Activated naive CD8-positive, alpha-beta T cell treated with anti-CD3 and anti-CD28 coated beads, Interleukin-2, amount 50 U/mL, for 16 hours (primary cell): ENCODE measurements around the gene ADCK2.
"Not testable (repeated sequence)": the region's sequence is repeated elsewhere in the genome, so short reads cannot be mapped to it uniquely, and the experiment has no call there.

Experiments used
- DNase-seq: peaks from one replicate; pipeline ENCODE4 v3.0.0-alpha.2; 2020; ENCODE audit warnings: low read depth, low spot score

Gene ADCK2

DNA sequence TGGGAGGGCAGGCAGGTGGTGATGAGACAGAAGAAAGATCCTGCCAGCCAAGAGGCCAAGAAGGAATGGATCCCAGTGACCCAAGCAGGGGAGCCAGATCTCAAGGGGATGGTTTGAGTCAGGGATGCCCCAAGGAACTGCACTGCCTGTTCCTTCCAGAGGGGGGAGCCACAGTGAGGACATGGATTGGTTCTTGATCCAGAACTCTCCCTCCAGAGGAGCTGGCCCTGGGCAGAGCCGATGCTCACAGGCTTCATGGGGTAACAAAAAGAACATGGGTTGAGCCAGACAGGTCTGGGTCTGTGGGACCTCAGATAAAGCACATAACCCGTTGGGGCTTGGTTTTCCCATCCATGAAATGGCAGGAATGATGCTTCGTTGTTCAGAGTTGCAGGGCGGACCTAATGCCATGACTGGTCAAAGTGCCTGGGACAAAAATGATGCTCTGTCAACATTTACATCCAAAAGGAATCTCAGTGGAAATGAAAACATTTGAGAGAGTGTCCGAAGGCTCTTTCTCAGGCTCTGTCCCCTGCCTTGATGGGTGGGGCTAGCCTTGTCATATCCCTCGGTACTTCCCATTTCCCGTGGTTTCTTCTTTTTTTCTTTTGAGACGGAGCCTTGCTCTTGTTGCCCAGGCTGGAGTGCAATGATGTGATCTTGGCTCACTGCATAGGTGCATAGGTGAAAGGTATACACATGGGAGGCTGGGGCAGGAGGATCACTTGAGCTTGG is 27.4 kb upstream of the ADCK2 start:
- no peak for DNase-seq

DNA sequence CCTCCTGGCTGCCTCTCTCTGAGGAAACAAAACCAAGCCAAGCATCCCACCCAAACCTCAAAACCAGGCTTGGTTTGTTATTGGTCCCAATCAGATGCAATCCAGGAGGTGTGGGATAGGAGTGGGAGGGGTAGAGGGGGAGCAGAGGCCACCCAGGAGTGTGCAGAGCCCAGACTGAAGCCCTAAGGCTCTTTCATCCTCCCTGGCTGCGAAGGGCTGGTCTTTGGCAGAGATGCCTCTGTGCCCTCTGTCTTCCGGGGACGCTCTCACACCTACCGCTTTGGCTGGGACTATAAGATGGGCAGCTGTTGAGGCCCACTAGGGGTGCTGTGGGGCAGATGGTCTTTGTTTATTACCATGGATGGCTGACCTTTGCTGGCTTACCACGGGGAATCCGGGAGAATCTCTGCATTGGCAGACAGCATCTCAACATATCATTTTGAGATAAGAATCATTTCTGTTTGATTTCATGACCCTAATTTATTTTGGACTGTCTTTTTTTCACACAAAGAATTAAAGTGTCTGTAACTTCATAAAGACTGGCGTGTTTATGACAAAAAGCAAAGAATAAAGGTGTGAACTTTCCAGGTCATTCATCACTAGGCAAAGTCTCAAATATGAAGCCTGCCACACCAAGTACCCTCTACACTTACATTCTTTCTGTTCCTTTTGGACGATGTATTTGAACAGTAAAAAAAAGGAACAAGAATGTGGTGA is 25.7 kb upstream of the ADCK2 start:
- DNase-seq: no peak

DNA sequence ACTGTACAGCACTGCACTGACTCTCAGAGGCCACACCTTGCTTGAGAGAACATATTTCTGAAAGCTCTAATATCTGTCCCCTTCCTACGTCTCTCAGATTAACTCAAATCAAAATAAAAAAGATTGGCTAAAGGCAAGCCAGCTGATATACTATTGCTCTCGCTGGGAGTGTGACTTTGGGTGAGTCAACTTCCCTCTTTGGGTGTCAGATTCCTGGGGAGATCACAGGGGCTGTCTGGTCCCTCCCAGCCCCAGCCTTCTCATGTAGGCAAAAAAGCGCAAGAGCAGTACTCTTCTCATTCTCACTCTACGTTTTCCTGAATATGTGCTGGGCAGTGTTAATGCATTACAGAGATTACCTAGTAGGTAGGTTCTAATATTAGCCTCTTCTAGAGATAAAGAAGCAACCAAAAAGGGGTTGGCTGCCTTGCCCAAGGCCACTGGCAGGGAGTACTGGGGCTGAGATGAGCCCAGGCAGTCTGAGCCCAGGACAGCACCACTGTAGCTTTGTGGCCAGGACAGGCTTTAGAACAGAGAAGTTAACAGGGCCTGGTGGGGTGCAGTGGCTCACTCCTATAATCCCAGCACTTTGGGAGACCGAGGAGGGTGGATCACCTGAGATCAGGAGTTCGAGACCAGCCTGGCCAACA is 23.1 kb upstream of the ADCK2 start:
- DNase-seq: no peak

DNA sequence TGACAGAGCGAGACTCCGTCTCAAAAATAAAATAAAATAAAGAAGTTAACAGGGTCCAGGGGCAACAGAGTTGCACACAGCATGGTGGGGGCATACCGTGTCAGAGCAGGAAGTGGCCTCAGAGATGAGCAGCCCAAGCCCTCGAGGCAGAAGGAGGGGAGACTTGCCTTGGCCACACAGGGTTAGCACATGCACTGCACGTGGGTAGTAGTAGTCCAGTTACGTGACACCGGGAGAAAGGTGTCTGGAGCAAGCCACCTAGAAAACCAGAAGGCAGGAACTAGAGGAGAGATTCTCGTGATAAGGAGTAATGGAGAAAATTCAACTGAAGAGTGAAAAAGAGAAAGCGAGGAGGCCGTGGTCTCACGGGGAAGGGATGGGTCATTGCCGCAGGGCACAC is 22.4 kb upstream of the ADCK2 start:
- no peak for DNase-seq

DNA sequence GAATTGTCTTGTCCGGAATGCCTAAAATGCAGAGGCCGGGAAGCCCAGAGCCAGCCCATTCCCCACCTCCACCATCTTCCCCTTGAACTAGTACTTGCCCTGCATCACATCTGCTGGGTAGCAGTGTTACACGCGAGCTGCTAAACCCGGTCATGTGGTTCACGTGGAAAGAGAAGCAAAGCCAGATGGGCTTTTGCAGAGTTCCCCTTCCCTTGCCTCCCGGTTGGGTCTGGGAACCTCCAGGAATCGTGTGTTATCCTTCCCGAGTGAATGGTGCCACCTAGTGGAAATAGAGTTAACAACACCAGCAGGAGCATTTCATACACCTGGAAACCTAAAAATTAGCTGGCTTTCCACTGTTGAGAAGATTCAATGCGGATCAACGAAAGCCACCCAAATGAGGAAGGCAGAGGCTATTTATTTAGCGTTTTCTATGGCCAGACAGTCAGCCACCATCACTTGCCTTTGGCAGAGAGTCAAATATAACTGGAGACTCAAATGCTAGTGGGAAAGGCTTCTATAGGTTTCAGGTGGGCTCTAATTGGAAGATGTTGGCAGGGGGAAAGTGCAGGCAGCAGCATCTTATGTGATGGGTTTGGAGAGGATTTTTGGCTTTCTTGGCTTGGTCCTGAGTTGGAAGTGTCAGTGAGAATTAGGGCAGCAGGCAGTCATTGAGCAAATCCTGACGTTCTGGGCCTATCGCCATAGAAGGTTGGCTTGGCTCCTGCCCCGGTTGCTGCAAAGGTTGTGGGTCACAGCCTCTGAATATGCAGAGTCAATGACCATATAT is 19.2 kb upstream of the ADCK2 start:
- no peak for DNase-seq

DNA sequence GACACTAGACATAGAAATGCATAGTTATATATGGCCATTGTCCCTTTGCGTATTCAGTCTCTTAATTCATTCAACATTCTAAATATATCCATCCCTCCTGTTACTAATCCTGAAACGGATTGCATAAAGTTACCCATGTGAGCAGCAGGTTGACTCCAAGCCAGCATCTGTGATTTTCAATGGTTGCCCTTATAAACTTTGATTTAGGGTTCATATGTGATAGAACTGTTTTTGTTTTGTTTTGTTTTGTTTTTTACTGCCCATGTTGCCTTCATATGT is 18.7 kb upstream of the ADCK2 start:
- DNase-seq: no peak

DNA sequence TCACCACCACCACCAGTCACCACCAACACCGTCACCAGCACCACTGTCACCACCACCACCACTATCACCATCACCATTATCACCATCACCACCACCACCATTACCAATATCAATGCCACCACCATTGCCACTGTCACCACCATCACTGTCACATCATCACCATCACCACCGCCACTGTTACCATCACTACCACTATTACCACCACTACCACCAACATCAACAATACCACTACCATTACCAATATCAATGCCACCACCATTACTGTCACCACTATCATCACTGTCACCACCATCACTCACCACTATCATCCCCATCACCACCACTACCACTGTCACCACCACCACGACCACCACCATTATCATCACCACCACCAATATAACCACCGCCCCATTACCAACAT is 18.1 kb upstream of the ADCK2 start:
- no peak for DNase-seq

DNA sequence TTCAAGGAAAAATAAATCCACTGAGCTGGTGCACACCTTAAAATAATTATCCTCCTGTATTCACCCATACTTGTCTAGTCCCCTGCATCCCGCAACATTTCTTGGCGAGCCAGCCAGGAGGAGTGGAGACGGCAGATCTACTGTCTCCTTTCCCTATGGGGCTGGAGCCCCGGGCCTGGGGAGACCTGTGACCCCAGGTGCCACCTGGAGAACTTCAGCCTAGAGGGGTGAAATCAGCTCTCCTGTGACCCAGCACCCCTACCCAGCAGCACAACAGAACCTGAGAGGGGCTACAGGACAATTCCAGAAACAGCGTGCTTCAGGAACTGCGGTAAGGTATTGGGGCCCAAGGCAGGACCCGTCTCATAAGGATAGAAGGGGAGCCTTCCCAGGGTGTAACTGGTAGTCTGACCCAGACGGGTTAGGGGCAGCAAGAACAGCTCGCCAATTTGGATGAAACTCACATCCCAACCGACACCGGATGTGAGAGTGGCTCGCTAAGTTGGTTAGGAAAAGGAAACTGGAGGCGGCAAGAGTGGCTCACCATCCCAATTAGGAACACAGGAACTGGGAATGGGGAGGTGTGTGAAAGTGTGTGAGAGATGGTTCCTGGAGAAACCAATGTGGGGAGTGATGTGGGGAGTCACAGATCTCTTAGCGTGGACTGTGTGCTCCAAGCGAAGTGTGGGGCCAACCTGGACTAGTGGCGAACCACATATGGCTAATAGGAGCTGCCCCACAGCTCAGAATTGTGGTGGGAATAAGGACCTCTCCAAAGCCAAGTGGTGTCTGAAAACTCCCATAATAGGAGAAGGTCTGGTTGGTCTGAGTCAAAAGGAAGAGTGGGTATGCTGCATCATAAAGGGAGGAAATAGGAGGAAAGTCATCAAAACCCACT is 17.0 kb upstream of the ADCK2 start:
- no peak for DNase-seq

DNA sequence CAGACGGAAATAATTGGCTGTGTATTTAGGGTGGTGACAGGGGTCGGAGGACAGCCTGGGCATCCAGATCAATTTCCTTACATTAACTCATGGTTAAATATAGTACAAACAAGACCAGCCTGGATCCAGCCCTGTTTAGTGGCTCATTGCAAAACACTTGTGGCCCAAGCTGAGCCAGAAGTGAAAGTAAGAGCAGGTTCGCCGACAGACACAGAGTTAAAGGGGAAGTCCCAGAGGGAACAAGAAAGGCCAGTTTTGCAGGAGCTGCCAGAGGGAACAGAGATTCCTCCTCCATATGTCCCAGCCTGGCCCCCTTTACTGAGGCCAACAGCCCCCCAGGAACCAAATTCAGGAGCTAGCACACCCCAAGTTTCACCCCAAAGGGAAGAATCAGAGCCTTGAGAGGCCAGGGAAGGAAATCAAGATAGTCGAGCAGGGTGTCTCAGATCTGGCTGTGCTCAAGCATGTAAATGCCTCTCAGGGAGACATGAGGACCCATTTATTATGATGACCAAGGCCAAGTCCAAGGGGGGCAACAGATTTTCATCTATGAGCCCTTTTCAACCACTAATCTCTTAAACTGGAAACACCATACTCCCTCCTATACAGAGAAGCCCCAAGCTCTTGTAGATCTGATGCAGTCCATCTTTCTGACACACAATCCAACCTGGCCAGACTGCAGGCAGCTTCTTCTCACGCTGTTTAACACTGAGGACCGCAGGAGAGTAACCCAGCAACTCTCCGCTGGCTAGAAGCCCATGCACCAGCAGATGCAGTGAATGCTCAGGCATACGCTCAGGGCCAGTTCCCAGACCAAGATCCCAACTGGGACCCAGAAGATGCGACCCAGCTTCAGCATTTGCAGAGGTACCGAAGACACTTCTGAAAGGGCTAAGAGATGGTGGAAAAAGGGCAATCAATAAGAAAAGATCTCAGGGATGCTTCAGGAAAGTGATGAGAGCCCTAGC is 15.9 kb upstream of the ADCK2 start:
- DNase-seq: no peak

DNA sequence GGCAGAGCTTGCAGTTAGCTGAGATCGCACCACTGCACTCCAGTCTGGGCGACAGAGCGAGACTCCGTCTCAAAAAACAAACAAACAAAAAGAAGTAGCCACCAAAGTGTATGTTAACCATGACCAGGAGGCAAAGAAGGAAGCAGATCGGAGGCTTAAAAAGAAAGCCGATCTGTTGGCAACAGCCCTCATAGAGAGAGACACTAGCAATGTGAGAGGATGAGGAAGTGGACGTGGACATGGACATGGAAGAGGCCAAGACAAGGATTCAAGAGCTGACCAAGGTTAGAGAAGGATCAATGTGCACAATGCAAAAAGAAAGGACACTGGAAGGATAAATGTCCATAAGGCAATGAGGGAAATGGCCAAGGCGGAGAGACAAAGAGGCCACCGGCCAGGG is 14.9 kb upstream of the ADCK2 start:
- no peak for DNase-seq

DNA sequence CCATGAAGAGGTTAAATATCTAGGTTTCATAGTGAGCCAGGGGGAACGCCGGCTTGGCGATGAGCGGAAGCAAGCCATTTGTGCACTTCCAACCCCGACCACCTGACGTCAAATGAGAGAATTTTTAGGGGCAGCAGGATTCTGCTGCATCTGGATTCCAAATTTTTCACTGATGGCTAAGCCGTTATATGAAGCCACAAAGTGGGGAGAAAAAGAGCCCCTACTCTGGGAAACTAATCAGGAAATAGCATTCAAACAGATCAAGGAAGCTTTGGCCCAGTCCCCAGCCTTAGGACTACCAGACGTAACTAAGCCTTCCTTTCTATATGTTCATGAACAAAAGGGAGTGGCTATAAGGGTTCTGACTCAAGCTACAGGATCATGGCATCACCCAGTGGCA is 12.9 kb upstream of the ADCK2 start:
- no peak for DNase-seq

DNA sequence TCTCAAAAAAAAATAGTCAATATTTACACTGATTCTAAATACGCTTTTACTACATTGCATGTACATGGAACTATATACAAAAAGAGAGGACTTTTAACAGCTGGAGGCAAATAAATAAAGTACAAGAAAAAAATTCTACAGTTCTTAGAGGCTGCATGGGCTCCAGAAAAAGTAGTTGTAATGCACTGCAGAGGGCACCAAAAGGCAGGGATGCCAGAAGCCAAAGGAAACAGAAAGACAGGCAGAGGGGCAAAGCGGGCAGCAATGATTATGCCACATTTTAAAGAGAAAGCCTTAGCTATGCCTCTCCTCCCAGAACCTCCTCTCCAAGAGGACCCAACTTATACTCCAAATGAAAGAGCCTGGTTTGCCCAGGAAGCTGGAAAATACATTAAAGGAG is 11.6 kb upstream of the ADCK2 start:
- no peak for DNase-seq

DNA sequence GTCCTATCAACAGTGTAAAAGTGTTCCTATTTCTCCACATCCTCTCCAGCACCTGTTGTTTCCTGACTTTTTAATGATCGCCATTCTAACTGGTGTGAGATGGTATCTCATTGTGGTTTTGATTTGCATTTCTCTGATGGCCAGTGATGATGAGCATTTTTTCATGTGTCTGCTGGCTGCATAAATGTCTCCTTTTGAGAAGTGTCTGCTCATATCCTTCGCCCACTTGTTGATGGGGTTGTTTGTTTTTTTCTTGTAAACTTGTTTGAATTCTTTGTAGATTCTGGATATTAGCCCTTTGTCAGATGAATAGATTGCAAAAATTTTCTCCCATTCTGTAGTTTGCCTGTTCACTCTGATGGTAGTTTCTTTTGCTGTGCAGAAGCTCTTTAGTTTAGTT is 9.8 kb upstream of the ADCK2 start:
- DNase-seq: not testable (repeated sequence)

DNA sequence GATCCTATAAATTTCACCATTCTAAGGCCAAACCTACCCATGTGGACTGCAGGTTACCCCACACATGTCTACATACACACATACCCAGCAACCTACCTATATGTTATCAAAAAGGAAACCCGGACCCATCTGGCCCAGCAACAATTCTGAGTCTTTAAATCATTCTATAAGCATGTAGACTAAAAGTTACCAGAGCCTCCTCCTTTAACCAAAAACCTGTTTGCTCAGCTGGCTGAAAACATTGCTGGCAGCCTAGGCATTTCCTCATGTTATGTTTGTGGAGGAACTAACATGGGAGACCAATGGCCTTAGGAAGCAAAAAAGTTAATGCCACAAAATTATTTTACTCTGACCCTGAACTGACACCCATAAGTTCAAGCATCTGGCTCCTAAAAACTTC is 5.3 kb upstream of the ADCK2 start:
- no peak for DNase-seq

DNA sequence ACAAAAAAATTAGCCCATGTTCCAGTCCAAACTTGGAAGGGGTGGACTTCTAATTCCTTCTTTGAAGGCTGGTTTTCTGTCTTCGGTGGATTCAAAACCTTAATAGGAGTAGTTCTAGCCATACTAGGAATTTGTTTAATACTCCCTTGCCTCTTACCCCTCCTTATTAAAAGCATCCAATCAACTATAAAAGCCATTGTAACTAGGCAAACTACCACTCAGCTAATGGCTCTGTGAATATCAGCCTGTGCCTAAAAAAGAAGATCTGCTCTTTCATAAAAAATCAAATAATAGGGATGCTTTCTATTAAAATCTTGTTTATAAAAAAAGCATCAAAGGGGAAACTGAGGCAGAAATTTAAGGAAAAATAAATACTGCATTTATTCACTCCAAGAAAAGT is 4.1 kb upstream of the ADCK2 start:
- DNase-seq: no peak

DNA sequence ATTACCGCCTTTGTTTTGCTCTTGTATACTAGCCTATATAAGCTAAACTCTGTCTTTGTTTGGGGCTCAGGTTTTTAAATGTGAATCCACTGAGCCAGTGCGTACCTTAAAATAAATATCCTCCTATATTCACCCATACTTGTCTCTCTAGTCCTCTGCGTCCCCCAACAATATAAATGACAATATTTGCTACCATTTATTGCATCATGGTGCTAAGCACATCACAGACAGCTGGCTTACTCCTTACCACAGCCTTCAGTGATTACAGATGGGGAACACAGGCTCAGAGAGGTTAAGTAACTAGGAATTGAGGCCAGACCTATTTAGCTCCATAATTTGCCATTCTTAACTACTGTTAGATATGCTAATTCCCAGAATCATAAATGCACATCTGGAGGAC is 3.4 kb upstream of the ADCK2 start:
- no peak for DNase-seq

DNA sequence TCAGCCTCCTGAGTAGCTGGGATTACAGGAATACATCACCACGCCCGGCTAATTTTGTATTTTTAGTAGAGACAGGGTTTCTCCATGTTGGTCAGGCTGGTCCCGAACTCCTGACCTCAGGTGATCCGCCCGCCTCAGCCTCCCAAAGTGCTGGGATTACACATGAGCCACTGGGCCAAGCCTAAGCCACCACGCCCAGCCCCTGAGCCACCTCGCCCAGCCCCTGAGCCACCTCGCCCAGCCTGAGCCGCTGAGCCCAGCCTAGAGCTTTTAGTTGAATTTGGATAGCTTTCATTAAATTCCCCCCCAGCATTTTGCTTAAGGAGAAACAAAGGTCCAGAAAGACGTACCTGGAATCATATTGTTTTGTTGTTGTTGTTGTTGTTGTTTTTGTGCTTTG is 2.9 kb upstream of the ADCK2 start:
- DNase-seq: not testable (repeated sequence)

DNA sequence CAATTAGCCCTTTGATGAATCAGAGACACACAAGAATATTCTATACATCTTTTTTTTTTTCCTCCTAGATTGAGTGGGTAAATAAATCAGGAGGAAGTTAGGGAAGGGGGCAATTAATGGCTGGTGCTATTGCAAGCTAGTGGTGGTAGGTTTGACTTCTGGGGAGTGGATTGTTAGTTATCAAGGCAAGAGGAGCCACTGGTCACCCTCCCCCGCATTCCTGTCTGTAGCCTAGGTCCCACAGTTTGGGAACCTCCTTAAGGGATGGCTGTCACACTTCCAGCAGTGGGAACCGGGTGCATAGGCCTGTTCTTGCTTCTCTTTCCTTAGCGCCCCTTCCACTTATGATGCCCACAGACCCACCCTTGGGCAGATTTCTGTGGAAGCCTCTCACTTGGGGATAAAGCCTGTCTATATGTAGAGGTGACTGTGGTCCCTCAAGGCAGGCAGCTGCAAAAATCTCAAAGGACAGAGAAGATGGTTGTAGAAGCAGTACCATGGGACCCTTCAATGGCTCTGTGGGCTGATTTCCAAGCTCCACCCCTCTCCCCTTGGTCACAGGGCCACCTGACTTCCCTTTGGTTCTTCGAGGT is 2.3 kb upstream of the ADCK2 start:
- no peak for DNase-seq

DNA sequence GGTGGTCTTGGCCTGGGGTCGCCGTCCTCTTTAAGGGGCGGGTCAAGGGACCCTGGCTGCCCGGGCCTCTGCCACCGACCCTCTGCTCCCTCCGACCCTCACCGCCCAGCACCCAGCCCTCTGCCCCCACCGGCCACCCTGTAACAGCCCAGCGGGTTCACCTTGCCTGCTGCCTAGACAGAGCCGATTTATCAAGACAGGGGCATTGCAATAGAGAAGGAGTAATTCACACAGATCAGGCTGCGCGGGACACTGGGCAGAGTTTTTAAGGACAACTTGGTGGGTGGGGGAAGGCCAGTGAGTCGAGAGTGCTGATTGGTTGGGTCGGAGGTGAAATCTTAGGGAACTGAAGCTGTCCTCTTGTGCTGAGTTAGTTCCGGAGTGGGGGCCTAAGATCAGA is 779 bp upstream of the ADCK2 start:
- no peak for DNase-seq
